Panc1 (cell line): Measurements from ENCODE around the gene AP3D1. TPM values are rescaled to one million over a fixed set of nuclear protein-coding genes. Genes with fewer than 3 reads are reported as not detected.
A peak's percentile ranks its signal among the peaks of the same experiment; 100 is the strongest.
"Not testable (repeated sequence)": the region's sequence is repeated elsewhere in the genome, so short reads cannot be mapped to it uniquely, and the experiment has no call there.

Source experiments
- ATAC-seq: fragments of 200-7000 bp; cut with Tn5 transposase; 2 replicates; pipeline ENCODE4 v1.9.1; 2020; ENCODE audit warnings: mild to moderate bottlenecking, moderate library complexity
- BruUV-seq: library from RNA; stranded (reverse); fragments of 400-500 nt; replicated peaks from 2 replicates; lab custom pipeline; 2021; lab: Mats Ljungman, UMichigan
- CTCF ChIA-PET: fragments of 300-600 bp; sonication (Branson Sonifier 250); formaldehyde crosslinking; loops from one replicate; lab custom pipeline; 2022; ENCODE audit warnings: antibody characterized with exemption; lab: Charles Lee
- POLR2A ChIA-PET: fragments of 300-600 bp; sonication (Branson Sonifier 250); formaldehyde crosslinking; loops from one replicate; lab custom pipeline; 2022; ENCODE audit warnings: antibody characterized with exemption; lab: Charles Lee
- DNase-seq: peaks from one replicate; pipeline ENCODE4 v3.0.0-alpha.2; 2010; ENCODE audit warnings: low read depth, low spot score
- H3K27ac ChIP-seq: 2 replicates; pipeline ENCODE4 v1.5.1; 2011; ENCODE audit warnings: mild to moderate bottlenecking, low read length, inconsistent platforms
- H3K27me3 ChIP-seq: fragments of 200-500 bp; sonication (Bioruptor generic); 2 replicates; pipeline ENCODE4 v1.6.0; 2014; ENCODE audit warnings: low read length, inconsistent platforms; ENCODE audit not compliant: control insufficient read depth, insufficient read depth
- H3K36me3 ChIP-seq: fragments of 200-500 bp; sonication (Bioruptor generic); 2 replicates; pipeline ENCODE4 v1.5.1; 2014; ENCODE audit warnings: inconsistent platforms, mild to moderate bottlenecking, low read length, moderate library complexity; ENCODE audit not compliant: control insufficient read depth, insufficient read depth
- H3K4me1 ChIP-seq: 2 replicates; pipeline ENCODE4 v1.5.1; 2011; ENCODE audit warnings: inconsistent platforms, mild to moderate bottlenecking, low read length, moderate library complexity; ENCODE audit not compliant: control insufficient read depth, insufficient read depth
- H3K4me3 ChIP-seq, 2 experiments: 2 replicates each; pipeline ENCODE4 v1.5.1; 2011 to 2012; ENCODE audit warnings: low read depth in 2 of 2, low read length in 2 of 2, mild to moderate bottlenecking in 2 of 2, inconsistent platforms in 1 of 2, moderate library complexity in 1 of 2
- H3K9me3 ChIP-seq: fragments of 200-500 bp; sonication (Bioruptor generic); 2 replicates; pipeline ENCODE4 v1.5.1; 2014; ENCODE audit warnings: low read depth, mild to moderate bottlenecking, inconsistent platforms, low read length, moderate library complexity; ENCODE audit not compliant: control insufficient read depth, insufficient read depth
- POLR2AphosphoS5 ChIP-seq: IDR thresholded peaks from 2 replicates; pipeline ENCODE4 v1.6.1; 2012; ENCODE audit warnings: mild to moderate bottlenecking, low read depth, low read length, moderate library complexity
- SIN3A ChIP-seq: IDR thresholded peaks from 2 replicates; pipeline ENCODE4 v1.6.1; 2012; ENCODE audit warnings: low read depth, mild to moderate bottlenecking, low read length, moderate library complexity, borderline replicate concordance; ENCODE audit not compliant: insufficient read depth
- TCF7L2 ChIP-seq: IDR thresholded peaks from 2 replicates; pipeline ENCODE4 v1.6.1; 2011; ENCODE audit warnings: mild to moderate bottlenecking, low read depth, low read length, inconsistent platforms
- in situ Hi-C: cut with HindIII; loops from 2 replicates; pipeline ENCODE4 v1.10.0; 2016; ENCODE audit warnings: low sequenced_read_pairs, low pct_unique_long_range_greater_than_20kb
- intact Hi-C: fragments of 100-400 bp; cut with micrococcal nuclease; formaldehyde crosslinking; loops from one replicate; pipeline ENCODE4 v1.10.0; 2022; ENCODE audit not compliant: unreplicated experiment
- total RNA-seq: library from RNA; stranded (reverse); gene quantifications from one replicate; pipeline ENCODE4 v1.2.1, GENCODE V29; 2021; ENCODE audit not compliant: unreplicated experiment
- TF ChIP-seq, protein P1 (sequence below): fragments of 450-650 bp; IDR thresholded peaks from 2 replicates; pipeline ENCODE4 v1.5.1; 2017; ENCODE audit warnings: mild to moderate bottlenecking
- TF ChIP-seq, protein P2 (sequence below), 2 experiments: IDR thresholded peaks; 2 replicates each; pipeline ENCODE4 v1.6.1; 2011 to 2012; ENCODE audit warnings: low read depth in 2 of 2, control low read depth in 1 of 2, low read length in 1 of 2, mild to moderate bottlenecking in 1 of 2, moderate library complexity in 1 of 2; ENCODE audit not compliant: insufficient read depth in 1 of 2

AP3D1 gene
- total RNA-seq, 1 experiment from 2014 or later = 167 TPM

- peak within 1 kb of the TSS; percentile 78 for H3K27ac ChIP-seq
- DNase-seq (peak; percentile 4), ATAC-seq (peak; percentile 77)
- ChIA-PET POLR2A (no interaction called here), CTCF (no interaction called here)
- H3K9me3 ChIP-seq = no peaks in the 10 kb centered on the region
- H3K27me3 ChIP-seq = no peaks in the 10 kb centered on the region
- peak within 1 kb of the TSS; percentile 62 to 69 for H3K4me3 ChIP-seq
- no peaks in the 10 kb centered on the region; the same call in 1 of the 2 replicates for H3K36me3 ChIP-seq
- in situ Hi-C loops (no loop called here), intact Hi-C loops (loop anchor here (2.0 kb wide), 1 partner anchor 19 kb away; no protein-coding TSS in a partner anchor)
- no TSS peak for BruUV-seq
- H3K4me1 ChIP-seq = 0 out of 2 replicates have a peak, but pooled peaks cover 3% of the 10 kb centered on the region
- TF ChIP-seq, protein P1, sequence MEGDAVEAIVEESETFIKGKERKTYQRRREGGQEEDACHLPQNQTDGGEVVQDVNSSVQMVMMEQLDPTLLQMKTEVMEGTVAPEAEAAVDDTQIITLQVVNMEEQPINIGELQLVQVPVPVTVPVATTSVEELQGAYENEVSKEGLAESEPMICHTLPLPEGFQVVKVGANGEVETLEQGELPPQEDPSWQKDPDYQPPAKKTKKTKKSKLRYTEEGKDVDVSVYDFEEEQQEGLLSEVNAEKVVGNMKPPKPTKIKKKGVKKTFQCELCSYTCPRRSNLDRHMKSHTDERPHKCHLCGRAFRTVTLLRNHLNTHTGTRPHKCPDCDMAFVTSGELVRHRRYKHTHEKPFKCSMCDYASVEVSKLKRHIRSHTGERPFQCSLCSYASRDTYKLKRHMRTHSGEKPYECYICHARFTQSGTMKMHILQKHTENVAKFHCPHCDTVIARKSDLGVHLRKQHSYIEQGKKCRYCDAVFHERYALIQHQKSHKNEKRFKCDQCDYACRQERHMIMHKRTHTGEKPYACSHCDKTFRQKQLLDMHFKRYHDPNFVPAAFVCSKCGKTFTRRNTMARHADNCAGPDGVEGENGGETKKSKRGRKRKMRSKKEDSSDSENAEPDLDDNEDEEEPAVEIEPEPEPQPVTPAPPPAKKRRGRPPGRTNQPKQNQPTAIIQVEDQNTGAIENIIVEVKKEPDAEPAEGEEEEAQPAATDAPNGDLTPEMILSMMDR = no peak
- TF ChIP-seq SIN3A (peak; percentile 78; the same call in 1 of the 2 replicates), POLR2AphosphoS5 (peak; percentile 68; the same call in 1 of the 2 replicates), TCF7L2 (0 out of 2 replicates have a peak, but pooled peaks have one; percentile 34)
- TF ChIP-seq, protein P2, sequence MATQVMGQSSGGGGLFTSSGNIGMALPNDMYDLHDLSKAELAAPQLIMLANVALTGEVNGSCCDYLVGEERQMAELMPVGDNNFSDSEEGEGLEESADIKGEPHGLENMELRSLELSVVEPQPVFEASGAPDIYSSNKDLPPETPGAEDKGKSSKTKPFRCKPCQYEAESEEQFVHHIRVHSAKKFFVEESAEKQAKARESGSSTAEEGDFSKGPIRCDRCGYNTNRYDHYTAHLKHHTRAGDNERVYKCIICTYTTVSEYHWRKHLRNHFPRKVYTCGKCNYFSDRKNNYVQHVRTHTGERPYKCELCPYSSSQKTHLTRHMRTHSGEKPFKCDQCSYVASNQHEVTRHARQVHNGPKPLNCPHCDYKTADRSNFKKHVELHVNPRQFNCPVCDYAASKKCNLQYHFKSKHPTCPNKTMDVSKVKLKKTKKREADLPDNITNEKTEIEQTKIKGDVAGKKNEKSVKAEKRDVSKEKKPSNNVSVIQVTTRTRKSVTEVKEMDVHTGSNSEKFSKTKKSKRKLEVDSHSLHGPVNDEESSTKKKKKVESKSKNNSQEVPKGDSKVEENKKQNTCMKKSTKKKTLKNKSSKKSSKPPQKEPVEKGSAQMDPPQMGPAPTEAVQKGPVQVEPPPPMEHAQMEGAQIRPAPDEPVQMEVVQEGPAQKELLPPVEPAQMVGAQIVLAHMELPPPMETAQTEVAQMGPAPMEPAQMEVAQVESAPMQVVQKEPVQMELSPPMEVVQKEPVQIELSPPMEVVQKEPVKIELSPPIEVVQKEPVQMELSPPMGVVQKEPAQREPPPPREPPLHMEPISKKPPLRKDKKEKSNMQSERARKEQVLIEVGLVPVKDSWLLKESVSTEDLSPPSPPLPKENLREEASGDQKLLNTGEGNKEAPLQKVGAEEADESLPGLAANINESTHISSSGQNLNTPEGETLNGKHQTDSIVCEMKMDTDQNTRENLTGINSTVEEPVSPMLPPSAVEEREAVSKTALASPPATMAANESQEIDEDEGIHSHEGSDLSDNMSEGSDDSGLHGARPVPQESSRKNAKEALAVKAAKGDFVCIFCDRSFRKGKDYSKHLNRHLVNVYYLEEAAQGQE (IDR thresholded peaks at IDR 0.05; ENCODE audit: insufficient read depth in 1 of 2, low read depth in 2 of 2, low read length in 1 of 2) = no peak
Measured at GRCh38 chr19:2096034-2096479, 55.3 kb downstream of the AP3D1 start, which contains the start of gene MOB3A. Gene MOB3A, minus strand, starts transcription at chr19:2096326. Its CDS starts 17,766 bp downstream, at chr19:2078560.

DNA sequence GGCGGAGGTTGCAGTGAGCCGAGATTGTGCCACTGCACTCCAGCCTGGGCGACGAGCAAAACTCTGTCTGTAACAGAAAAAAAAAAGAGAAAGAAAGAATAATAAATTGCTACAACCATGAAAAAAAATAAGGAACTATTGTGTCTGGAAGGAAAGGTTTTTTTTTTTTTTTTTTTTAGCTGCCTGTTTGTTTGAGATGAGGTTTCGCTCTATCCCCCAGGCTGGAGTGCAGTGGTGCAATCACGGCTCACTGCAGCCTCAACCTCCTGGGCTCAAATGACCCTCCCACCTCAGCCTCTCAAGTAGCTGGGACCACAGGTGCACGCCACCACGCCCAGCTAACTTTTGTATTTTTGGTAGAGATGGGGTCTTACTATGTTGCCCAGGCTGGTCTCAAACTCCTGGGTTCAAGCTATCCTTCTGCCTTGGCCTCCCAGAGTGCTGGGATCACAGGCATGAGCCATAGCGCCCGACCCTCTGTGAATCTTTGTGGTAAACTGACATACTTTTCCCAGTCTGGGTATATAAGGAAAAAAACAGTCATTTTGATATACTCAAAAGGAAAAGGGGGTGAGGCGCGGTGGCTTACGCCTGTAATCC, 59.3 kb downstream of the AP3D1 start:
- in situ Hi-C loops, ATAC-seq, BruUV-seq, intact Hi-C loops, H3K4me3 ChIP-seq, H3K4me1 ChIP-seq, H3K27ac ChIP-seq, DNase-seq, H3K36me3 ChIP-seq, H3K9me3 ChIP-seq, H3K27me3 ChIP-seq: not testable (repeated sequence)
- CTCF ChIA-PET = interaction anchor here (0.5 kb wide), 1 partner anchor 162 kb away, joined by 4 read pairs; no protein-coding TSS in a partner anchor
- POLR2A ChIA-PET = interaction anchor here (0.7 kb wide), 1 partner anchor 88 kb away, joined by 23 read pairs; no protein-coding TSS in a partner anchor

GRCh38 chr19:2089727-2090053, 61.7 kb downstream of the AP3D1 start:
- no peaks in the 10 kb centered on the region for H3K9me3 ChIP-seq
- no TSS peak for BruUV-seq
- no peak overlapping the region for H3K4me3 ChIP-seq
- H3K27me3 ChIP-seq = no peaks in the 10 kb centered on the region
- DNase-seq = no peak
- no peak for TF ChIP-seq POLR2AphosphoS5
- no peak for TF ChIP-seq SIN3A
- no peak for TF ChIP-seq TCF7L2
- TF ChIP-seq, protein P2 (IDR thresholded peaks at IDR 0.05; ENCODE audit: insufficient read depth in 1 of 2, low read depth in 2 of 2, low read length in 1 of 2) = no peak
- TF ChIP-seq, protein P1 = no peak
- intact Hi-C loops = no loop called here
- peak; percentile 14; the same call in 1 of the 2 replicates for ATAC-seq
- no peak overlapping the region for H3K27ac ChIP-seq
- in situ Hi-C loops = no loop called here
- ChIA-PET CTCF (no interaction called here), POLR2A (no interaction called here)
- no peaks in the 10 kb centered on the region; the same call in 1 of the 2 replicates for H3K4me1 ChIP-seq
- no peaks in the 10 kb centered on the region for H3K36me3 ChIP-seq
